Sigmoid colon (tissue), 7 donors: ENCODE measurements around the gene TMEM79. TPM values are rescaled to one million over a fixed set of nuclear protein-coding genes. Genes with fewer than 3 reads are reported as not detected.
A peak's percentile ranks its signal among the peaks of the same experiment; 100 is the strongest.

Experiments
- DNase-seq: peaks from one replicate; pipeline ENCODE4 v3.0.0-alpha.2; 2019
- H3K27ac ChIP-seq, 4 donors: fragments of 200-600 bp; sonication (generic); one replicate each; pipeline ENCODE4 v1.5.1; 2016 to 2019; ENCODE audit warnings: mild to moderate bottlenecking in 1 of 4
- H3K27me3 ChIP-seq, 3 donors: fragments of 200-600 bp; sonication (generic); one replicate each; pipeline ENCODE4 v1.5.1; 2019; ENCODE audit warnings: mild to moderate bottlenecking in 1 of 3
- H3K36me3 ChIP-seq, 4 donors: fragments of 200-600 bp; sonication (generic); one replicate each; pipeline ENCODE4 v1.5.1; 2016 to 2019
- H3K4me1 ChIP-seq, 4 donors: fragments of 200-600 bp; sonication (generic); one replicate each; pipeline ENCODE4 v1.5.1; 2017 to 2019
- H3K4me3 ChIP-seq, 4 donors: fragments of 200-600 bp; sonication (generic); one replicate each; pipeline ENCODE4 v1.5.1; 2017 to 2019; ENCODE audit warnings: mild to moderate bottlenecking in 2 of 4, moderate library complexity in 1 of 4
- H3K9me3 ChIP-seq, 4 donors: fragments of 200-600 bp in 3 of 4; sonication (generic) in 3 of 4; one replicate each; pipeline versions ENCODE4 v1.5.1 to v1.6.1; 2013 to 2019
- CTCF ChIP-seq, 4 experiments: fragments of 450-650 bp in 3 of 4; fragments of 200-600 bp in 1 of 4; IDR thresholded peaks; one replicate each; pipeline ENCODE4 v1.5.1; 2016 to 2019; ENCODE audit warnings: antibody characterized with exemption in 4 of 4, mild to moderate bottlenecking in 3 of 4, moderate library complexity in 2 of 4
- EP300 ChIP-seq, 4 donors: sonication (generic); formaldehyde crosslinking; IDR thresholded peaks; one replicate each; pipeline ENCODE4 v1.6.1; 2017; ENCODE audit warnings: antibody characterized with exemption in 4 of 4
- POLR2A ChIP-seq, 2 donors: fragments of 450-650 bp; IDR thresholded peaks; one replicate each; pipeline ENCODE4 v1.6.1; 2016; ENCODE audit warnings: antibody characterized with exemption in 2 of 2, mild to moderate bottlenecking in 2 of 2, moderate library complexity in 2 of 2
- POLR2AphosphoS5 ChIP-seq, 4 donors: sonication (generic); formaldehyde crosslinking; IDR thresholded peaks; one replicate each; pipeline ENCODE4 v1.6.1; 2017; ENCODE audit warnings: antibody characterized with exemption in 4 of 4
- WGBS, 2 donors: extraction: QIAGEN DNeasy Blood & Tissue Kit; methylation state at CpG; one replicate each; pipeline ENCODE4 v1.1.7; 2013; 5-methylcytosine and 5-hydroxymethylcytosine counted together
- intact Hi-C: fragments of 100-400 bp; cut with DNase I; formaldehyde crosslinking; loops from one replicate; pipeline ENCODE4 v1.15.1; 2023
- polyA plus RNA-seq, 3 donors: library from polyadenylated mRNA; stranded (reverse); fragments of 200-250 nt; gene quantifications; one replicate each; pipeline ENCODE4 v1.2.3, GENCODE V29; 2013
- total RNA-seq, 4 donors: library from RNA; depleted of rRNA; stranded (reverse); fragments of >200 nt; gene quantifications; one replicate each; pipeline ENCODE4 v1.1.0, GENCODE V29; 2016
- donor health status: healthy with polysubstance abuse.
- donor health status: Bipolar disorder and iron deficiency.
- donor health status: healthy.

TMEM79 gene
- total and polyA plus RNA-seq, 7 donors, result 0.41 to 5.6 (median 1.5) TPM

GRCh38 chr1:156337888-156338179 lies 53.7 kb downstream of the TMEM79 start:
- Histone ChIP-seq H3K27ac (peak overlapping the region; percentile 80 to 88 (median 86)), H3K9me3 (no peaks in the 10 kb centered on the region), H3K4me1 (peaks cover 0 to 27% (median 17%) of the 10 kb centered on the region in 4 donors), H3K36me3 (peaks cover 0 to 28% (median 17%) of the 10 kb centered on the region in 4 donors), H3K4me3 (peak overlapping the region; percentile 70 to 86 (median 74)), H3K27me3 (no peaks in the 10 kb centered on the region)
- no peak for TF ChIP-seq EP300 (IDR thresholded peaks at IDR 0.05)
- no peak for TF ChIP-seq POLR2AphosphoS5 (IDR thresholded peaks at IDR 0.05)
- TF ChIP-seq POLR2A (IDR thresholded peaks at IDR 0.05), result no peak
- TF ChIP-seq CTCF (IDR thresholded peaks at IDR 0.05), result no peak
- DNase-seq, result no peak
- intact Hi-C loops, result no loop called here
- 0% methylated on average over 14 of the region's 14 CpGs for WGBS, 2 donors

- no peaks in the 10 kb centered on the region for H3K27me3 ChIP-seq
- DNase-seq, result peak; percentile 99
- peak within 1 kb of the TSS; percentile 80 to 88 (median 86) for H3K27ac ChIP-seq
- peaks cover 0 to 22% (median 15%) of the 10 kb centered on the region in 4 donors for H3K36me3 ChIP-seq
- peak within 1 kb of the TSS; percentile 70 to 86 (median 74) for H3K4me3 ChIP-seq
- no peak for TF ChIP-seq EP300 (IDR thresholded peaks at IDR 0.05)
- TF ChIP-seq CTCF (IDR thresholded peaks at IDR 0.05), result no peak
- TF ChIP-seq POLR2AphosphoS5 (IDR thresholded peaks at IDR 0.05), result peak; percentile 69 to 86 (median 80)
- TF ChIP-seq POLR2A (IDR thresholded peaks at IDR 0.05), result peak; percentile 53 to 65
- H3K9me3 ChIP-seq, result no peaks in the 10 kb centered on the region
- intact Hi-C loops, result no loop called here
- 0% methylated on average over 47 of the region's 47 CpGs for WGBS, 2 donors
- H3K4me1 ChIP-seq, result peaks cover 0 to 27% (median 17%) of the 10 kb centered on the region in 4 donors
Observed at GRCh38 chr1:156338180-156338976, 54.3 kb downstream of the TMEM79 start, which contains the start of the genes CCT3 and TSACC. Gene CCT3, minus strand, starts transcription at chr1:156338292. Its CDS starts 108 bp downstream, at chr1:156338184. Gene TSACC, plus strand, starts transcription at chr1:156338526. Its CDS starts 1,232 bp downstream, at chr1:156339758.

Other genes starting within 250 kb of the TMEM79 start
- 10 to 100 TPM; 13.9 to 23.6 (median 19.8) TPM for gene UBQLN4, start 230.5 kb upstream of the TMEM79 start, total RNA-seq
- 10 to 100 TPM; 11.4 to 21.5 (median 14.8) TPM for gene UBQLN4, start 230.5 kb upstream of the TMEM79 start, polyA plus RNA-seq
- 10 to 100 TPM; 55.4 to 86.4 (median 71.3) TPM for gene LAMTOR2, start 229.5 kb upstream of the TMEM79 start, total RNA-seq
- gene LAMTOR2, start 229.5 kb upstream of the TMEM79 start, polyA plus RNA-seq, result 100 to 1,000 TPM; 142 to 245 (median 199) TPM
- gene RAB25, start 223.2 kb upstream of the TMEM79 start, total RNA-seq, result not detected
- gene RAB25, start 223.2 kb upstream of the TMEM79 start, polyA plus RNA-seq, result 100 to 1,000 TPM; 187 to 237 (median 201) TPM
- under 1 TPM; 0.27 to 0.36 (median 0.30) TPM for gene MEX3A, start 201.9 kb upstream of the TMEM79 start, total RNA-seq
- gene MEX3A, start 201.9 kb upstream of the TMEM79 start, polyA plus RNA-seq, result 1 to 10 TPM in 1 of 3 donors, under 1 TPM in 2; 0.23 to 1.5 (median 0.60) TPM
- 100 to 1,000 TPM; 129 to 241 (median 196) TPM for gene LMNA, start 169.6 kb upstream of the TMEM79 start, total RNA-seq
- 100 to 1,000 TPM; 108 to 229 (median 142) TPM for gene LMNA, start 169.6 kb upstream of the TMEM79 start, polyA plus RNA-seq
- gene SEMA4A, start 130.7 kb upstream of the TMEM79 start, total RNA-seq, result 1 to 10 TPM; 1.6 to 2.9 (median 1.8) TPM
- gene SEMA4A, start 130.7 kb upstream of the TMEM79 start, polyA plus RNA-seq, result 1 to 10 TPM; 1.4 to 6.3 (median 1.8) TPM
- 10 to 100 TPM in 1 of 4 donors, 1 to 10 TPM in 3; 8.6 to 13.3 (median 9.4) TPM for gene SLC25A44, start 90.2 kb upstream of the TMEM79 start, total RNA-seq
- 10 to 100 TPM in 2 of 3 donors, 1 to 10 TPM in 1; 7.8 to 15.3 (median 11.8) TPM for gene SLC25A44, start 90.2 kb upstream of the TMEM79 start, polyA plus RNA-seq
- gene PMF1, start 71.3 kb upstream of the TMEM79 start, total RNA-seq, result 10 to 100 TPM; 41.1 to 61.2 (median 50.8) TPM
- 10 to 100 TPM; 46.2 to 75.1 (median 60.7) TPM for gene PMF1, start 71.3 kb upstream of the TMEM79 start, polyA plus RNA-seq
- 10 to 100 TPM in 1 of 4 donors, 1 to 10 TPM in 3; 3.9 to 15.9 (median 6.5) TPM for gene BGLAP, start 42.1 kb upstream of the TMEM79 start, total RNA-seq
- gene BGLAP, start 42.1 kb upstream of the TMEM79 start, polyA plus RNA-seq, result 1 to 10 TPM in 1 of 3 donors, not detected in 2; 1.0 TPM
- gene PAQR6, start 36.3 kb upstream of the TMEM79 start, total RNA-seq, result 1 to 10 TPM in 3 of 4 donors, under 1 TPM in 1; 0.99 to 7.7 (median 7.2) TPM
- gene PAQR6, start 36.3 kb upstream of the TMEM79 start, polyA plus RNA-seq, result 1 to 10 TPM in 2 of 3 donors, under 1 TPM in 1; 0.69 to 3.4 (median 3.0) TPM
- 10 to 100 TPM; 36.7 to 59.0 (median 46.5) TPM for gene SMG5, start 1.5 kb upstream of the TMEM79 start, total RNA-seq
- gene SMG5, start 1.5 kb upstream of the TMEM79 start, polyA plus RNA-seq, result 10 to 100 TPM; 25.2 to 78.2 (median 30.3) TPM
- 10 to 100 TPM; 33.3 to 49.2 (median 41.1) TPM for gene GLMP, start 11.4 kb downstream of the TMEM79 start, total RNA-seq
- gene GLMP, start 11.4 kb downstream of the TMEM79 start, polyA plus RNA-seq, result 10 to 100 TPM; 34.8 to 53.2 (median 36.0) TPM
- gene VHLL, start 15.0 kb downstream of the TMEM79 start, total RNA-seq, result not detected
- not detected for gene VHLL, start 15.0 kb downstream of the TMEM79 start, polyA plus RNA-seq
- gene CCT3, start 54.0 kb downstream of the TMEM79 start, total RNA-seq, result 100 to 1,000 TPM; 155 to 253 (median 197) TPM
- gene CCT3, start 54.0 kb downstream of the TMEM79 start, polyA plus RNA-seq, result 100 to 1,000 TPM in 2 of 3 donors, 10 to 100 TPM in 1; 94.3 to 155 (median 123) TPM
- gene TSACC, start 54.2 kb downstream of the TMEM79 start, total RNA-seq, result 1 to 10 TPM in 1 of 4 donors, not detected in 3; 1.1 TPM
- gene TSACC, start 54.2 kb downstream of the TMEM79 start, polyA plus RNA-seq, result under 1 TPM in 1 of 3 donors, not detected in 2; 0.48 TPM
- gene RHBG, start 84.9 kb downstream of the TMEM79 start, total RNA-seq, result not detected
- gene RHBG, start 84.9 kb downstream of the TMEM79 start, polyA plus RNA-seq, result not detected
- gene MEF2D, start 216.4 kb downstream of the TMEM79 start, total RNA-seq, result 10 to 100 TPM; 39.8 to 61.6 (median 53.2) TPM
- gene MEF2D, start 216.4 kb downstream of the TMEM79 start, polyA plus RNA-seq, result 10 to 100 TPM; 13.2 to 31.2 (median 22.9) TPM